D721Med (cell line): ENCODE data around the gene LTC4S.

Experiments
- DNase-seq: peaks from one replicate; pipeline ENCODE4 v3.0.0; 2011; ENCODE audit warnings: low spot score; ENCODE audit not compliant: insufficient read length
- FAIRE-seq: peaks from 2 replicates; lab custom pipeline; 2011; peaks lifted over from hg19 to GRCh38; lab: Jason Lieb, UNC
- TF ChIP-seq, protein P1 (sequence below): IDR thresholded peaks from 2 replicates; pipeline ENCODE4 v1.5.1; 2012; ENCODE audit warnings: mild to moderate bottlenecking, control low read depth; ENCODE audit not compliant: insufficient read depth; ENCODE audit errors: missing control alignments

Gene LTC4S

GRCh38 chr5:179836225-179837019 is 42.6 kb downstream of the LTC4S start:
- FAIRE-seq, result no peak
- no peak for DNase-seq
- TF ChIP-seq, protein P1, sequence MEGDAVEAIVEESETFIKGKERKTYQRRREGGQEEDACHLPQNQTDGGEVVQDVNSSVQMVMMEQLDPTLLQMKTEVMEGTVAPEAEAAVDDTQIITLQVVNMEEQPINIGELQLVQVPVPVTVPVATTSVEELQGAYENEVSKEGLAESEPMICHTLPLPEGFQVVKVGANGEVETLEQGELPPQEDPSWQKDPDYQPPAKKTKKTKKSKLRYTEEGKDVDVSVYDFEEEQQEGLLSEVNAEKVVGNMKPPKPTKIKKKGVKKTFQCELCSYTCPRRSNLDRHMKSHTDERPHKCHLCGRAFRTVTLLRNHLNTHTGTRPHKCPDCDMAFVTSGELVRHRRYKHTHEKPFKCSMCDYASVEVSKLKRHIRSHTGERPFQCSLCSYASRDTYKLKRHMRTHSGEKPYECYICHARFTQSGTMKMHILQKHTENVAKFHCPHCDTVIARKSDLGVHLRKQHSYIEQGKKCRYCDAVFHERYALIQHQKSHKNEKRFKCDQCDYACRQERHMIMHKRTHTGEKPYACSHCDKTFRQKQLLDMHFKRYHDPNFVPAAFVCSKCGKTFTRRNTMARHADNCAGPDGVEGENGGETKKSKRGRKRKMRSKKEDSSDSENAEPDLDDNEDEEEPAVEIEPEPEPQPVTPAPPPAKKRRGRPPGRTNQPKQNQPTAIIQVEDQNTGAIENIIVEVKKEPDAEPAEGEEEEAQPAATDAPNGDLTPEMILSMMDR, result no peak

DNA sequence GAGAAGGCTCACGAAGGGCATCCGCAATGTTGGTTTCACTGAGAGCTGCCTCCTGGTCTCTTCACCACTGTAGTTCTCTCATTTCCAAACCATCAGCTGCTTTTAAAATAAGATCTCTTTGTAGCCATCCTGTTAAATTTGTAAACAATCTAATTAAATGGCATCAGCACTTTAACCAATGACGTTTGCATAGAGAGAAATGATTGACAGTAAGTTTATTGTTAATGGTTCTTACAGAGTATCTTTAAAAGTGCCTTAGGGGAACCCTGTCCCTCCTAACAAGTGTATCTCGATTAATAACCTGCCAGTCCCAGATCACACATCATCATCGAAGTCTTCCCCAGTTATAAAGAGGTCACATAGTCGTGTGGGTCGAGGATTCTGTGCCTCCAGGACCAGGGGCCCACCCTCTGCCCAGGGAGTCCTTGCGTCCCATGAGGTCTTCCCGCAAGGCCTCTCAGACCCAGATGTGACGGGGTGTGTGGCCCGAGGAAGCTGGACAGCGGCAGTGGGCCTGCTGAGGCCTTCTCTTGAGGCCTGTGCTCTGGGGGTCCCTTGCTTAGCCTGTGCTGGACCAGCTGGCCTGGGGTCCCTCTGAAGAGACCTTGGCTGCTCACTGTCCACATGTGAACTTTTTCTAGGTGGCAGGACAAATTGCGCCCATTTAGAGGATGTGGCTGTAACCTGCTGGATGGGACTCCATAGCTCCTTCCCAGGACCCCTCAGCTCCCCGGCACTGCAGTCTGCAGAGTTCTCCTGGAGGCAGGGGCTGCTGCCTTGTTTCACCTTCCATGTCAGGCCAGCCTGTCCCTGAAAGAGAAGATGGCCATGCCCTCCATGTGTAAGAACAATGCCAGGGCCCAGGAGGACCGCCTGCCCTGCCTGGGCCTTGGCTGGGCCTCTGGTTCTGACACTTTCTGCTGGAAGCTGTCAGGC is 43.6 kb downstream of the LTC4S start:
- FAIRE-seq (no peak), DNase-seq (no peak)
- TF ChIP-seq, protein P1, result no peak

DNA sequence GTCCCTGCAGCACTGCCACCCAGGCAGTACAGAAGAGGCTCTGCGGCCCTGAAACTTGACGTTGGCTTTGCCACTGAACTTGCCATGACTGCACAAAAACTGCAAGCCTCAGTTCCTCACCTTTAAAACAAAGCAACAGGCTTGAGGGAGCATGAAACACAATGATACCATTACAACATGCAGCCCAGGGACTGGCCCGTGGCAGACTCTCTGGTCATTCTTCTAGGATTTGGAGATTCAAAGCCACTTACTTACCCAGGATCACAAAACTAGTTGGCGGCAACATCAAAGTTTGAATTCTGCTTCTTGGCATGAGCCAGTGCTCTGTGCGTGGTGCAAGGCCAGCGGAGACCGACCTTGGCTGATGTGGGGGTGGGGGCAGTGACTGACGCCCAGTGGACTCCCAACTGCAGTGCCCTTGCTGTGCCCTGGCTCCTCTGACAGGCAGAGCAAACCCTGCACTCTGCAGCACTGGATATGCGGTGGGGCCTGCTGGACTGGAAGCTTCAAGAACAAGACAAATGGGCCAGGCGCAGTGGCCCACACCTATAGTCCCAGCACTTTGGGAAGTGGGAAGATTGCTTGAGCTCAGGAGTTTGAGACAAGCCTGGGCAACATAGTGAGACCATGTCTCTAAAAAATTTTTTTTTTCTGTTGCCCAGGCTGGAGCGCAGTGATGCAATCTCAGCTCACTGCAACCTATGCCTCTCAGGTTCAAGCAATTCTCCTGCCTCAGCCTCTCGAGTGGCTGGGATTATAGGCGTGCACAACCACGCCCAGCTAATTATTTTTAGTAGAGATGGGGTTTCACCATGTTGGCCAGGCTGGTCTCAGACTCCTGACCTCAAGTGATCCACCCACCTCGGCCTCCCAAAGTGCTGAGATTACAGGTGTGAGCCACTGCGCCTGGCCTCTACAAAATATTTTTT is 45.8 kb downstream of the LTC4S start:
- FAIRE-seq (no peak), DNase-seq (no peak)
- TF ChIP-seq, protein P1, result no peak

DNA sequence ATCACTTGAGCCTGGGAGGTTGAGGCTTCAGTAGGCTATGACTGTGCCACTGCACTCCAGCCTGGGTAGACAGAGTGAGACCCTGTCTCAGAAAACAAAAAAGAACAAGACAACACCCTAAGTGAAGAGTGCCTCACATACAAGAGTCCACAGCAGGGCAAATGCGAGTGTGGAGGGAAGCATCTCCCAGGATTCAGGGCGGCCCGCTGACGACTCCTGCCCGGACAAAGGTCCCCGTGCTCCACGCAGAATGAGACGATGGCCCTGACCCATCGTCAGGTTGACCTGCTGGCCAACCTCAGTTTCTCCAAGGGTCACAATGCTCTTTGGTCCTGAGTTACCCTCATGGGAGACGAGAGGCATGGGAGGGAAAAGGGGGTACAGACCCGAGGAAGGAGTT is 46.5 kb downstream of the LTC4S start:
- DNase-seq (no peak), FAIRE-seq (no peak)
- TF ChIP-seq, protein P1, result no peak

GRCh38 chr5:179840766-179841165 is 47.0 kb downstream of the LTC4S start:
- DNase-seq, result no peak
- no peak for FAIRE-seq
- TF ChIP-seq, protein P1, result no peak

GRCh38 chr5:179841621-179842020 is 47.8 kb downstream of the LTC4S start:
- FAIRE-seq (no peak), DNase-seq (no peak)
- TF ChIP-seq, protein P1, result no peak
